LNCAP (cell line): ENCODE results near the gene SMARCB1.
A peak's percentile ranks its signal among the peaks of the same experiment; 100 is the strongest.

Source experiments
- CTCF ChIP-seq: fragments of 450-650 bp; IDR thresholded peaks from 2 replicates; pipeline ENCODE4 v1.5.1; 2017; ENCODE audit warnings: mild to moderate bottlenecking

SMARCB1 gene

GRCh38 chr22:23862103-23862502 lies 75.3 kb downstream of the SMARCB1 start:
- TF ChIP-seq CTCF: peak; percentile 48; the same call in 1 of the 2 replicates

GRCh38 chr22:23868580-23868979 lies 81.8 kb downstream of the SMARCB1 start:
- no peak for TF ChIP-seq CTCF

- no peak for TF ChIP-seq CTCF
Observed at GRCh38 chr22:23874871-23875270, 88.1 kb downstream of the SMARCB1 start.

GRCh38 chr22:23875801-23876200 lies 89.0 kb downstream of the SMARCB1 start:
- TF ChIP-seq CTCF: no peak

- TF ChIP-seq CTCF: no peak
Observed at GRCh38 chr22:23877566-23877965, 90.8 kb downstream of the SMARCB1 start.

GRCh38 chr22:23878219-23878618 lies 91.5 kb downstream of the SMARCB1 start:
- TF ChIP-seq CTCF: no peak

- no peak for TF ChIP-seq CTCF
Observed at GRCh38 chr22:23882370-23882769, 95.6 kb downstream of the SMARCB1 start.

- TF ChIP-seq CTCF: no peak
Observed at GRCh38 chr22:23883658-23884057, 96.9 kb downstream of the SMARCB1 start.
